ENCODE data around the gene RNF166. TPM values are rescaled to one million over a fixed set of nuclear protein-coding genes. Genes with fewer than 3 reads are reported as not detected.

The RNF166 gene
- total and polyA plus RNA-seq, 4 experiments from 2014 or later = 90.5 to 137 (median 111) TPM

DNA sequence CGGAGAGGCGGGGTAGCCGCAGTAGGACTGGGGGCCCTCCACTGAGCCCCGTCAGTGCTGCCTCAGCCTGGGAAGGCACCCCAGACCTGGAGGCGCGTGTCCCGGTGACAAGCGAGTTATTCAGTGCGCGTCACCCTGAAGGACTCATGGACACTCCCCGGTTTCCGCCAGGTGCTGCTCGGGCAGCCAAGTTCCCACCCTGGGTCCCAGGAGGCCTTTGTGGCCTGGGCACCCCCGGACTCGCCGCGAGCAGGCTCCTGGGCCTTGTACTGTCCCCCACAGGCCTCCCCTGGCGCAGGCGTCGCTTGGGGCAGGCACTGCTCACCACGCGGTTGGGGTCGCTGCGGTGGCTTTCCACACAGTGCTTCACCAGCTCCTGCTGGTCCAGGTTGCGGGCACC, 7.6 kb downstream of the RNF166 start:
- H3K4me3 ChIP-seq (ENCODE audit: low read length in 2 of 2) = no peak overlapping the region

DNA sequence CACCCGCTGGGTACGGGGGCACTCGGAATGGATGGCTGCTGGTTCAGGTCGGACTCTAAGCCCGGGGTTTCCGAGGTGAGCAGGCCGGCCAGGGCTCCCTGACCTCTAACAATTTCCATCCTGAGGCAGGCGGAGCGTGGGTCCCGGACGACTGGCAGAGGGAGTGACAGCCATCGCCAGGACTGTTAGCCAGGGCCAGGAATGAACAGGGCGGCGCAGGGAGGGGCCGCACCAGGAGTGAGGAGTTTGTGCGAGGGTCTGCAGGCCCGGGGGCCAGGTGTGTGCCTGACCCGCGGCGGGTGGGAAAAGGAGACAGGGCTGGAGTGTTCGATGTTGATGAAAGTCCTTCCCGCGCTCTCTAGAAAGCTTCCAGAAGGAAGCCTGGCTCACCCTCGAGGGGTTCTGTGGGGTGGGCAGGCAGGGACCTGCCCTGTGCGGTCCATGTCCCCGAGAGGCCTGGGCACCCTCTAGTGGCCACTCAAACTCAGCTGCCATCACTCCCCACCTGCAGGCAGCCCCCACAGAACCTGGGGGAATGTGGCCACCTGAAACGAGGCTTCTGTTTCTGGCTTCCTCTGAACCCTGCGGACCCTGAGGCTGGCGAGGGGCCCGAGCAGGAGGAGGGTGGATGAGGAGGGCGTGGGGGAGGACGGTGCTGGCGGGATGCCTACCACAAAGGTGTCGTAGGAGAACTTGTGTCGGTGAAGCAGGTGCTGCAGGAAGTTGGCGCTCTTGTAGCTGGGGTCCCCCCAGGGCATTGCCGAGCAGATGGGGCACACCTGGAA, 8.2 kb downstream of the RNF166 start:
- intact Hi-C loops (cut with micrococcal nuclease) = no loop called here
- Mint-ChIP-seq H3K27ac (peak overlapping the region; percentile 61 to 88 (median 84)), H3K9me3 (peaks cover 0 to 2% (median 0%) of the 10 kb centered on the region in 8 donors), H3K4me1 (peaks cover 9 to 66% (median 46%) of the 10 kb centered on the region in 4 donors), H3K4me3 (peak overlapping the region in 7 of 8 donors; percentile 20 to 59 (median 44)), H3K36me3 (peaks cover 28 to 36% of the 10 kb centered on the region in 2 donors), H3K27me3 (no peaks in the 10 kb centered on the region)
- Histone ChIP-seq H3K9me3 (ENCODE audit: control insufficient read depth in 1 of 2, low read length in 2 of 2) (no peaks in the 10 kb centered on the region), H3K4me3 (ENCODE audit: low read length in 2 of 2) (no peak overlapping the region), H3K4me1 (ENCODE audit: insufficient read depth, low read length) (peaks cover 83% of the 10 kb centered on the region), H3K27ac (ENCODE audit: low read depth, low read length) (peak overlapping the region; percentile 35), H3K36me3 (ENCODE audit: insufficient read depth, low read length) (peaks cover 47% of the 10 kb centered on the region), H3K27me3 (ENCODE audit: insufficient read depth, low read length) (no peaks in the 10 kb centered on the region)
- CTCF ChIA-PET (ENCODE audit: partially characterized antibody) = interaction anchor here (0.6 kb wide), 1 partner anchor 10 kb away, joined by 4 read pairs; no protein-coding TSS in a partner anchor
- peak in 2 of 5 donors; percentile 31 to 33 for DNase-seq
- POLR2A ChIA-PET (ENCODE audit: partially characterized antibody) = interaction anchor here (1.2 to 4.1 kb wide), 4 partner anchors 12 to 48 kb away, joined by 3 to 21 read pairs (median 6); partner anchors contain the start of genes CYBA and SNAI3

More for the DNA sequence above, 7.6 kb downstream of the RNF166 start:
- POLR2A ChIA-PET (ENCODE audit: partially characterized antibody) = interaction anchor here (1.2 to 4.1 kb wide), 4 partner anchors 12 to 48 kb away, joined by 3 to 21 read pairs (median 6); partner anchors contain the start of genes CYBA and SNAI3
- Histone ChIP-seq H3K27ac (ENCODE audit: low read depth, low read length) (peak overlapping the region; percentile 35), H3K27me3 (ENCODE audit: insufficient read depth, low read length) (no peaks in the 10 kb centered on the region), H3K4me1 (ENCODE audit: insufficient read depth, low read length) (peaks cover 83% of the 10 kb centered on the region), H3K9me3 (ENCODE audit: control insufficient read depth in 1 of 2, low read length in 2 of 2) (no peaks in the 10 kb centered on the region), H3K36me3 (ENCODE audit: insufficient read depth, low read length) (peaks cover 47% of the 10 kb centered on the region)
- peak overlapping the region in 3 of 8 donors; percentile 21 to 59 (median 54) for H3K4me3 Mint-ChIP-seq
- H3K9me3 Mint-ChIP-seq = peaks cover 0 to 2% (median 0%) of the 10 kb centered on the region in 8 donors
- H3K36me3 Mint-ChIP-seq = peaks cover 28 to 39% of the 10 kb centered on the region in 2 donors
- peak overlapping the region in 6 of 7 donors; percentile 61 to 88 (median 76) for H3K27ac Mint-ChIP-seq
- peaks cover 11 to 68% (median 47%) of the 10 kb centered on the region in 4 donors for H3K4me1 Mint-ChIP-seq
- DNase-seq = no peak
- intact Hi-C loops (cut with micrococcal nuclease) = no loop called here
- CTCF ChIA-PET (ENCODE audit: partially characterized antibody) = interaction anchor here (0.6 kb wide), 1 partner anchor 11 kb away, joined by 4 read pairs; no protein-coding TSS in a partner anchor
- H3K27me3 Mint-ChIP-seq = no peaks in the 10 kb centered on the region

DNA sequence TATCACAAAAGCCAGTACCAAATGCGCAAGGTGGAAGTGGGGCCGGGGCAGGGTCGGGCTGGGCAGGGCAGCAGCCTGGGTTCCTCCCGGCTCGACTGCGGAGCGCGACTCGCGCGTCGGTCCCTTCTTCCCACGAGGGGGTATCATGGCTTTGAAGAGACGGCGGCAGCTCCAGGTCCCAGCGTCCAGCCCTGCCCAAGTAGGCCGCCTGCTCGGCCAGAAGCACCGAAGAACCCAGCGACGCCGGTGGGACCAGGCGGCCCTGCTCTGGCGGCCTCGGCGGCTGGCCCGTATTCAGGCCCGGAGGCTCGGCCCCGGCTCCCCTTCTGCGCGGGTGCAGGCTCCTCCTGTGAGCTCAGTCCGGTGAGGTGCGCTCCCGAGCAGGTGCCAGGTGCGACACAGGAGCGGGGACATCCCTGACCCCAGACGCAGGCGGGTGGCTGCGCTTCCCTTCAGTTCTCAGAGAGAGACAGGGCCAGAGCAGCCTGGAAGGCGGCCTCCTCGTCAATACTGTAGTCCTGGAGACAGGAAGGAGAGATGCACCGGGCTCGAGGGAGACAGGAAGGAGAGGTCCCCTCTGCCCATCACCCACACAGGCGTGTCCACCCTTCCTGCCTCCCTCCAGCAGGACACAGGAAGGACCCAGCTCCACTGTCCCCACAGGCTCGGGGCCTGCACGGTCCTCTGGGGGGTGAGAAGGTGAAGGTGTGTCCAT, 8.9 kb downstream of the RNF166 start:
- intact Hi-C loops (cut with micrococcal nuclease) = no loop called here
- H3K36me3 ChIP-seq (ENCODE audit: insufficient read depth, low read length) = peaks cover 47% of the 10 kb centered on the region
- H3K4me3 ChIP-seq (ENCODE audit: low read length in 2 of 2) = no peak overlapping the region
- ChIA-PET CTCF (ENCODE audit: partially characterized antibody) (no interaction called here), POLR2A (ENCODE audit: partially characterized antibody) (interaction anchor here (1.2 to 4.1 kb wide), 5 partner anchors 8 to 47 kb away, joined by 3 to 21 read pairs (median 4); partner anchors contain the start of genes CYBA and SNAI3)
- DNase-seq = no peak
- H3K4me1 ChIP-seq (ENCODE audit: insufficient read depth, low read length) = peaks cover 83% of the 10 kb centered on the region
- Mint-ChIP-seq H3K4me1 (peaks cover 12 to 66% (median 48%) of the 10 kb centered on the region in 4 donors), H3K9me3 (peaks cover 0 to 2% (median 0%) of the 10 kb centered on the region in 8 donors), H3K27me3 (no peaks in the 10 kb centered on the region), H3K36me3 (peaks cover 25 to 31% of the 10 kb centered on the region in 2 donors), H3K27ac (peak overlapping the region; percentile 19 to 88 (median 67)), H3K4me3 (peak overlapping the region in 4 of 8 donors; percentile 15 to 30 (median 26))
- no peaks in the 10 kb centered on the region for H3K27me3 ChIP-seq (ENCODE audit: insufficient read depth, low read length)
- H3K9me3 ChIP-seq (ENCODE audit: control insufficient read depth in 1 of 2, low read length in 2 of 2) = no peaks in the 10 kb centered on the region
- peak overlapping the region; percentile 35 for H3K27ac ChIP-seq (ENCODE audit: low read depth, low read length)

DNA sequence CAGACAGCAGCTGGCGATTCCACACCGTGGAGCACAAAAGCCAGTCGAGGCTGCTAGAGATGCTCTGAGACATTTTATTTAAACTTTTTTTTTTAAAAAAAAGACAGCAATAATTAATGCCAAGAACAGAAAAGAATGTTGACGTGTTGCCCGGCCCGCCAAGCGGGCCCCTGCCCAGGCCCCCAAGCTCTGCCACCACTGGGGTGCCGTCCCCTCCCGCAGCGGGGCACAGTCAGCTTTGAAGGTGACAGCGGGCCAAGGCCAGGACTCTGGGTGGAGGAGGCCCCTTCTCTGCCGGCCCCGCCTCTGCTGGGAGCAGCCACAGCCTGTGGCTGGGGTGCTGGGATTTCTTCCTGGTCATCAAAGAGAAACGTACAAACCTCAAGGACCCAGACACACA, 9.8 kb downstream of the RNF166 start:
- H3K9me3 Mint-ChIP-seq = peaks cover 0 to 2% (median 0%) of the 10 kb centered on the region in 8 donors
- H3K9me3 ChIP-seq (ENCODE audit: control insufficient read depth in 1 of 2, low read length in 2 of 2) = no peaks in the 10 kb centered on the region
- peak overlapping the region in 1 of 8 donors; percentile 25 for H3K4me3 Mint-ChIP-seq
- H3K4me3 ChIP-seq (ENCODE audit: low read length in 2 of 2) = no peak overlapping the region
- intact Hi-C loops (cut with micrococcal nuclease) = no loop called here
- ChIA-PET POLR2A (ENCODE audit: partially characterized antibody) (interaction anchor here (1.4 to 4.1 kb wide), 3 partner anchors 9 to 63 kb away, joined by 3 to 21 read pairs (median 3); partner anchors contain the start of gene SNAI3), CTCF (ENCODE audit: partially characterized antibody) (no interaction called here)
- peak overlapping the region in 3 of 7 donors; percentile 19 to 40 (median 32) for H3K27ac Mint-ChIP-seq
- H3K4me1 ChIP-seq (ENCODE audit: insufficient read depth, low read length) = peaks cover 83% of the 10 kb centered on the region
- peaks cover 25 to 31% of the 10 kb centered on the region in 2 donors for H3K36me3 Mint-ChIP-seq
- DNase-seq = no peak
- H3K4me1 Mint-ChIP-seq = peaks cover 16 to 69% (median 49%) of the 10 kb centered on the region in 4 donors
- no peaks in the 10 kb centered on the region for H3K27me3 Mint-ChIP-seq
- H3K27ac ChIP-seq (ENCODE audit: low read depth, low read length) = no peak overlapping the region
- H3K27me3 ChIP-seq (ENCODE audit: insufficient read depth, low read length) = no peaks in the 10 kb centered on the region
- H3K36me3 ChIP-seq (ENCODE audit: insufficient read depth, low read length) = peaks cover 47% of the 10 kb centered on the region

DNA sequence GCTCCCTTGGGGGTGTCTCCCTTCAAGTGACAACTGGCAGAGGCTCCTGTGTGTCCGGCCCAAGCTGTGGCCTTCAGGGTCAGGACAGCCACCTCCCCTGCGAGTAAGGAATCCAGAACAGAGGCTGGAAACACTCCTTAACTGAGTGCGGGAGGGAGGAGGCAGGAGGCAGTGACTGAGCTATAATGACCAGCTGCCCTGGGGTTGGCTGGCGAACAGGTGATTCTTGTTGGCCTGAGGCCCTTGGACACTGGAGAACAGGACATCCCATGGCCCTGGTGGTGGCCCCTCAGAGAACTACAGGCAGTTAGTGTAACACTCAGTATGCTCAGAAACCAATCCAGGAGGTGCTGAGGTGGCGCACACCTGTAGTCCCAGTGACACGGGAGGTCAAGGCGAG, 10.5 kb downstream of the RNF166 start:
- Histone ChIP-seq H3K9me3 (ENCODE audit: control insufficient read depth in 1 of 2, low read length in 2 of 2) (no peaks in the 10 kb centered on the region), H3K36me3 (ENCODE audit: insufficient read depth, low read length) (peaks cover 47% of the 10 kb centered on the region), H3K27me3 (ENCODE audit: insufficient read depth, low read length) (no peaks in the 10 kb centered on the region), H3K4me3 (ENCODE audit: low read length in 2 of 2) (no peak overlapping the region), H3K27ac (ENCODE audit: low read depth, low read length) (no peak overlapping the region), H3K4me1 (ENCODE audit: insufficient read depth, low read length) (peaks cover 85% of the 10 kb centered on the region)
- intact Hi-C loops (cut with micrococcal nuclease) = no loop called here
- Mint-ChIP-seq H3K4me1 (peaks cover 21 to 76% (median 52%) of the 10 kb centered on the region in 4 donors), H3K9me3 (peaks cover 0 to 2% (median 0%) of the 10 kb centered on the region in 8 donors), H3K4me3 (no peak overlapping the region), H3K27ac (peak overlapping the region in 3 of 7 donors; percentile 40 to 65 (median 60)), H3K36me3 (peaks cover 25 to 26% of the 10 kb centered on the region in 2 donors), H3K27me3 (no peaks in the 10 kb centered on the region)
- no peak for DNase-seq
- CTCF ChIA-PET (ENCODE audit: partially characterized antibody) = no interaction called here
- POLR2A ChIA-PET (ENCODE audit: partially characterized antibody) = interaction anchor here (1.0 to 4.1 kb wide), 4 partner anchors 9 to 62 kb away, joined by 3 to 21 read pairs (median 3); partner anchors contain the start of gene SNAI3

DNA sequence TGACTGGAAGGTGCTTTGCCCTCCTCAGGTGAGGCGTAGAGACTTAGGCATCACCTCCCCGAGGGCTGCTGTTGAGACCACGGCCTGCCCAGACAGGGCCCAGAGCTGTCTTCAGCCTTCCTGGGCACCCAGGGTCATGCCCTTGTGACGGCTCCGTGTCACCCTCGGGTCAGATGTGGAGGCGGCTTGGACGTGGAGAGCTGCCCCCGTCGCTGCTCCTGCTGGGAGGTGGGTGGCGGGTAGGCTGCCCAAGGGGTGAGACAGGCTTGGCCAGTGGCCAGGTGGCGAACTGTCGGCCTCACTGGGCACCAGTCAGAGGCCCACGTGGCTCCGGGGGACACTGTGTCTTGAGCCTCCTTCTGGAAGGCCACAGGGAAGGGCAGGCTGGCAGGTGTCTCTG, 11.0 kb downstream of the RNF166 start:
- Histone ChIP-seq H3K4me3 (ENCODE audit: low read length in 2 of 2) (no peak overlapping the region), H3K27ac (ENCODE audit: low read depth, low read length) (no peak overlapping the region), H3K9me3 (ENCODE audit: control insufficient read depth in 1 of 2, low read length in 2 of 2) (no peaks in the 10 kb centered on the region), H3K36me3 (ENCODE audit: insufficient read depth, low read length) (peaks cover 46% of the 10 kb centered on the region), H3K4me1 (ENCODE audit: insufficient read depth, low read length) (peaks cover 85% of the 10 kb centered on the region), H3K27me3 (ENCODE audit: insufficient read depth, low read length) (no peaks in the 10 kb centered on the region)
- Mint-ChIP-seq H3K27me3 (no peaks in the 10 kb centered on the region), H3K4me1 (peaks cover 24 to 78% (median 53%) of the 10 kb centered on the region in 4 donors), H3K36me3 (peaks cover 22% of the 10 kb centered on the region in 2 donors), H3K4me3 (no peak overlapping the region), H3K27ac (peak overlapping the region in 5 of 7 donors; percentile 17 to 80 (median 44)), H3K9me3 (peaks cover 0 to 2% (median 0%) of the 10 kb centered on the region in 8 donors)
- CTCF ChIA-PET (ENCODE audit: partially characterized antibody) = no interaction called here
- intact Hi-C loops (cut with micrococcal nuclease) = no loop called here
- POLR2A ChIA-PET (ENCODE audit: partially characterized antibody) = interaction anchor here (1.0 to 4.1 kb wide), 3 partner anchors 9 to 62 kb away, joined by 3 to 21 read pairs (median 3); partner anchors contain the start of gene SNAI3
- DNase-seq = no peak

Data from CD4-positive, alpha-beta memory T cell (primary cell).